HG02759 (cell line): ENCODE data around the gene PRKRIP1.
"Not testable (repeated sequence)": the region's sequence is repeated elsewhere in the genome, so short reads cannot be mapped to it uniquely, and the experiment has no call there.

Source experiments
- ATAC-seq: cut with Tn5 transposase; IDR thresholded peaks from one replicate; pipeline ENCODE4 v1.9.1; 2021; ENCODE audit warnings: mild to moderate bottlenecking, moderate library complexity; ENCODE audit not compliant: unreplicated experiment

PRKRIP1 gene

DNA sequence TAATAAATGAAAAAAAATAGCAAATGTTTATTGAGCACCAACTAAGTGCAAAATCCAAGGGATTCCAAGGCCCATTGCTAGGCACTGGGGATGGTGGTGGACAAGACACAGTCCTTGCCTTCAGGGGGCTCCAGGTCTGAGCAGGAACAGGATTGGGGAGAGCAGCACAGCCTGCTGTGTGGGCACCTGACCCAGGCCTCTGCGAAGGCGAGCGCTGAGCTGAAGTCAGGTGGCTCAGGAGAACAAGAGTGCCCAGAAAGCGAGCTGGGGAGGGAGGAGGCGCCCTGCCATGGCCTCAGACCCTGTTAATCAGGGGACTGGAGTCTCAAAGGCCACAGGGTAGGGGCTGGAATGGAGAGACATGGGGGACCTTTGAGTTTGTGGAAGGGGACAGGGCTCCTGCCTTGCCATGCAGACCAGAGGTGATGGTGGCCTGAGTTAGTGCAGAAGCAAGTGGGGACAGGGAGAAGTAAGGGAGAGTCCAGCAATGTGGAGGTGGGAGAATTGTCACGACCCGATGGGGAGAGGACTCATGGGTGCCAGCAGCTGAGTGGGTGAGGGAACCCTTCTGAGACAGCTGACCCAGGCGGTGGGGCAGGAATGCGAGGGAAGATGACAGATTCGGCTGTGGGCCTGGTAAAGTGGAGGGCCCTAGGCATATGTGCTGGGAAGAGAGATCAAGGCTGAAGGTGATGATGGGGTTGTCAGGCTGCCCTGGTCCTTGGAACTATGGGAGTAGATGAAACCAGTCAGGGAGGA is 33.2 kb downstream of the PRKRIP1 start:
- ATAC-seq: no peak

DNA sequence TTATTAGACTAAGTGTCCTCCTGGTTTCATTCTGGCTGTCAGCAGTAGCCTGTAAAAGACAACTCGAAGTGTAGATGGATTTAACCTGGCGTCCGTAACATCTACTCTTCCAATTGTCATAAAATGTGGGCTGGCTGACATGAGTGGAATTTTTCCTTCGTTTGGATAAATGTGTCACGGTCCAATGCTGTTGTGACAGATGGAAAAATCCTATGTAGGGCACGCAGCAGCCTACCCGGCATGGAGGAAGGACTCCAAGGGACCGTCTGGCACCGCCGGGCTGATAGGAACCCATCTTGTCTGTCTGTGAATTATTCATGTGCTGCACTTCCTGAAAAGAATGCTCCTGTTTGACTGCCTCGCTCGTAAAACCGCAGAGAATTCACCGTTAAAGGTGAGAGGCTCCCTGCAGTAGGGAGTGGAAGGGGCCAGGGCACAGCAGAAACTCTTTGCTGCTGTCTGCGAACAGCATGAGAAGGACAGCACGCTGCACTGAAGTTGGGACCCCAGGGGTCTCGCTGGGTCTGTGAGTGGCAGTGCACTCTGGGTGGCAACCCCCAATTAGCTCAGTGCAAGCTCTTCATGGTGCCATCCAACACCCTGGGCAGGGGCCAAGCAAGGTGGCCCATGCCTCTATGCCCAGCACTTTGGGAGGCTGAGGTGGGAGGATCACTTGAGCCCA is 35.6 kb downstream of the PRKRIP1 start:
- no peak for ATAC-seq

DNA sequence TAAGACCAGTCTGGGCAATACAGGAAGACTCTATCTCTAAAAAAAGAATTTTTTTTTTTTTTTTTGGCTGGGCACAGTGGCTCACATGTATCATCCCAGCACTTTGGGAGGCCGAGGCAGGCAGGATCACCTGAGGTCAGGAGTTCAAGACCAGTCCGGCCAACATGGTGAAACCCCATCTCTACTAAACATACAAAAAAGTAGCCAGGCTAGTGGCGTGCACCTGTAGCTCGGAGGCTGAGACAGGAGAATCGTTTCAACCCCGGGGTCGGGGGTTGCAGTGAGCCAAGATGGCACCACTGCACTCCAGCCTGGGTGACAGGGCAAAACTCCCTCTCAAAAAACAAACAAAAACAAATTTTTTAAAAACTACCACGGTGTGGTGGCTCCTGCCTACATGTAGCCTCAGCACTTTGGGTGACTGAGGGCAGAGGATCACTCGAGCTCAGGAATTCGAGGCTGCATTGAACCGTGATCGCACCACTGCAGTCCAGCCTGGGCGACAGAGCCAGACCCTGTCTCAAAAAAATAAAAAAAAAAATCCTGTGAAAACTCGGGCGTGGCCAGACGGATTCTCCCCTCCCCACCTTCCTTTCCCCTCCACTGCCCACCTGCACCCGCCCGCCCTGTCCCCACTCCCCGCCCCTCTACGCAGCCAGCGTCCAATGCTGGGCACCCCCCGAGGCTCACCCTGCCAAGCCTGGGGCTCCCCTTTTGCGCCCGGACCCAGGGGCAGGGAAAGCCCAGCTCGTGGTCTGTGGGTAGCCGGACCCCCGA is 36.5 kb downstream of the PRKRIP1 start:
- ATAC-seq: peak; percentile 42

DNA sequence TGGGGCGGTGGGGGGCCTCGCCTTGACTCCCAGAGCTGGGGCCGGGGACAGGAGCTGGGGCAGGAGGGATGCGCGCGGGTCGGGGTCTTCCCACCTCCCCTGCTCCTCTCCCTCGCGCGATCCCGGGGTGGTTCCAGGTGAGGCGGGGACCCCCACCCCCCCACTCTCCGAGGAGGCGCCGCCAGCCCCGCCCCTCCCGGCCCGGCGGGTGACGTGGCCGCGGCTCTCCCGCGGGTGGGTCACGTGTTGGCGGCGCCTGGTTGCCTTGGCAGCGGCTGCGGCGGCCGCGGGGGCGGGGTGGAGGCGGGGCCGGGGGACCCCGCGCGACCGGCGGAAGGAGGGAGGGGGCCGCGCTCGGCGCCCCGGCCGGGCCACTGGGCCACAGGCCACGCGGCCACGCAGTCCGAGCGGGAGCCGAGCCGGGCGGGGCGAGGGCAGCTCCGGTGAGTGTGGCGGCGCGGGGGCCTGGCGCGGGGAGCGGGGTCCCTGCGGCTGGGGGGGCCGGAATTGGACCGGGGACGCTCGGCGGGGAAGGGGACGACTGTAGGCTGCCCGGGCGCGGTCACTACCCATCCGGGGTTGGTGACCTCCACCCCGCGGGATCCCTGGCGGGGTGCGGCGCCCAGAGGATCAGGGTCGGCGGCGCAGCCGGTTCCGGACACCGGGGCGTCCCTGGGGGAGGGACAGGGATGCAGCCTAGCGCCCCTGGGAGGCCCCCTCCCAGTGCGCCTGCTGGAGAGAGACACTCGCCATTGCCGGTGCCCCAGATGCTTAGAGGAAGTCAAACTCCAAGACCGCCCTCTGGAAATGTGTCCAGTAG is 37.3 kb downstream of the PRKRIP1 start, which contains the start of gene ORAI2:
ORAI2 (plus strand) TSS at position 357 of the 820 bp plus-strand sequence. CDS start 5,382 bp downstream, outside the sequence.
- ATAC-seq: peak; percentile 72

DNA sequence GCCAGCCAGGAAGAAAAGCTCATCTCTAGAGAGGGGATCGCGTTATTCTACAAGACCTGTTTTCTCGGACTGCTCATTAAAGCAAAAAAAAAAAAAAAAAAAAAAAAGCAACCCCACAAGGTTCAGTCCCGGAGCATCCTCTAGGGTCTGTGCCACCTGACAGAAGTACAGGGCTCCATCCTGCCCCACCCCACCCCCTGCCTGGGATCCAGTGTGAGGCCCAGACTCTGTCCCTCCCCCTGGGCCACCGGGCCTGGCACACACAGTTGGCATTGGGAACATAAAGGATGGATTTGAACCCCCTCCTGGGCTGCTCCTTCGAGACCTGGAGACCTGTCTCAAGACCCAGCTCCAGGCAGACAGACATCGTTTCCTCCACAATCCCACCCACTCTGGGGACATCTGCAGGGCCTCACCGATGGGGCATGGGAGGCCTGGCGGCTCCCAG is 37.9 kb downstream of the PRKRIP1 start:
- no peak for ATAC-seq

DNA sequence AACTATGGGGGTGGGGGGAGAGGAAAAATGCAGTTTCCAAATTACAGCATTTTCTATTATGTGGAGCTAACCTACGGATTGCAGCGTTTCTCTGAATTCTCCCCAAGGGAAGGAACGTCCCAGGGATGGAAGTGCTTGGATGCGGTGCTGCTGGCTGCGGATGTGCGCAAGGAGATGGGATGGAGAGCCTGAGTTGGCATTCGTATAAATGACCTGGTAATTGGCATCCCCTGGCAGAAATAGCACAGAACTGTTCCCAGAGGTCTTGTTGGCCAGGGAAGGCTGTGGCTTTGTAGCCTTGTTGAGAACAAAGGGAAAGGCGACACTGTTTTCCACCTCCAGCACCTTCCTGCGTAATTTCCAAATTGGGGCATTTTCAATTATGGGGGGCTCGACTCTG is 40.0 kb downstream of the PRKRIP1 start:
- no peak for ATAC-seq

DNA sequence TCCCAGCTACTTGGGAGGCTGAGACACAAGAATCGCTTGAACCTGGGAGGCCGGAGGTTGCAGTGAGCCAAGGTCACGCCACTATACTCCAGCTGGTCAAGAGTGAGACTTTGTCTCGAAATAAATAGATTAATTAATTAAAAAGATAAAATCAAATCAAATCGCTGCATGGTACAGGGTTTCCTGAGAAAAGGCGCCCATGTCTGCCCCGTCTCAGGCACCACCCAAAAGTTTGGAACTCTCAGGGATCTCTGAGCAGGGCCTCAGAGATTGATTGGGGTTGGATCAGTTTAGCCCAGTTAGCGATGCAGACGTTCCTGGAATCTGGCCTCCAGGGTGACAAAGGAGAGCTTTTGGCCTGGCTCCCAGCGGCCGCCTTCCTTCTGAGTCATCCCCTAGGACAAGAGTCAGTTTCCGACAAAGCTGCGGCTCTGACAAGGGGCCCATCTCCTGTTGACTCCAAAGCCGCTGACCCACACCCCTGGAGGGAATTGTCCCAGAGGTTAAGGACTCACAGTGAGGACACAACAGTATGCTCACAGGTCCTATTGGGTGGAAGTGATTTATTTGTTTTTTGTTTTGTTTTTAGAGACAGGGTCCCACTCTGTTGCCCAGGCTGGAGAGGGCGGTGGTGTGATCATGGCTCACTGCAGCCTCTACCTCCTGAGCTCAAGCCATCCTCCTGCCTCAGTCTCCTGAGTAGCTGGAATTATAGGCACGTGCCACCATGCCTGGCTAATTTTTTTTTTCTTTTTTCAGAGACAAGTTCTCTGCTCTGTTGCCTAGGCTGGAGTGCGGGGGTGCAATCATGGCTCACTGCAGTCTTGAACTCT is 44.0 kb downstream of the PRKRIP1 start:
- no peak for ATAC-seq

DNA sequence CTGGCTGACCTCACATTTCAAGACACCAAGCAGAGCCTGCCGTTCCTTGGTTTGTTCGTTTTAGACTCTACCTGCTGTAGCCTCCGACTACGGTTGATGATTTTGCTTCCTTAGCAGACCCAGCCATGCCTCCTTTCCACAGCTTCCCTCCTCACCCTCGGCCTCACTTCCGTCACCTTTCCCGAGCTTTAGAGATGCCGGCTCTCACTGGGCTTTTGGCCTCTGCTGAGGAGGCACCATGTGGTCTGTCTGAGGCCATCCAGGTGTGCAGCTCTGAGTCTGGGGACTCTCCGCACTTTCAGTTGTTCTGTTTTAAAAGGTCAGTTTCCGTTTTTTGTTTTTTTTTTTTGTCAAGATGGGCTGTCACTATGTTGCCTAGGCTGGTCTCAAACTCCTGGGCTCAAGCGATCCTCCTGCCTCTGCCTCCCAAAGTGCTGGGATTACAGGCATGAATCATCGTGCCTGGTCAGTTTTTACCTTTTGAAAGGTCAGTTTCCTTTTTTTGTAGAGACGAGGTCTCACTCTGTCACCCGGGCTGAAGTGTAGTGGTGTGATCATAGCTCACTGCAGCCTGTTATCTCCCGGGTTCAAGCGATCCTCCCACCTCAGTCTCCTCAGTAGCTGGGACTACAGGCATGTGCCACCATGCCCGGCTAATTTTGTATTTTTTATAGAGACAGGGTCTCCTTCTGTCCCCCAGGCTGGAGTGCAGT is 49.0 kb downstream of the PRKRIP1 start:
- ATAC-seq: peak; percentile 36

DNA sequence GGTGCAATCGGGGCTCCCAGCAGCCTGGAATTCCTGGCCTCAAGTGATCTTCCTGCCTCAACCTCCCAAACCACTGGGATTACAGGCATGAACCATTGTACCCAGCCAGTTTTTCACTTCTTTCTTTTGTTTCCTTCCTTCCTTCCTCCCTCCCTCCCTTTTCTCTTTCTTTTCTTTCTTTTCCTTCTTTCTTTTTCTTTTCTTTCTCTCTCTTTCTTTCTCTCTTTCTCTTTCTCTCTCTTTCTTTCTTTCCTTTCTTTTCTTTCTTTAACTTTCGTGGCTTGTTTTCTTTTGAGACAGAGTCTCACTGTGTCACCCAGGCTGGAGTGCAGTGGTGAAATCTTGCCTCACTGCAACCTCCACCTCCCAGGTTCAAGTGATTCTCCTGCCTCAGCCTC is 49.5 kb downstream of the PRKRIP1 start:
- no peak for ATAC-seq

DNA sequence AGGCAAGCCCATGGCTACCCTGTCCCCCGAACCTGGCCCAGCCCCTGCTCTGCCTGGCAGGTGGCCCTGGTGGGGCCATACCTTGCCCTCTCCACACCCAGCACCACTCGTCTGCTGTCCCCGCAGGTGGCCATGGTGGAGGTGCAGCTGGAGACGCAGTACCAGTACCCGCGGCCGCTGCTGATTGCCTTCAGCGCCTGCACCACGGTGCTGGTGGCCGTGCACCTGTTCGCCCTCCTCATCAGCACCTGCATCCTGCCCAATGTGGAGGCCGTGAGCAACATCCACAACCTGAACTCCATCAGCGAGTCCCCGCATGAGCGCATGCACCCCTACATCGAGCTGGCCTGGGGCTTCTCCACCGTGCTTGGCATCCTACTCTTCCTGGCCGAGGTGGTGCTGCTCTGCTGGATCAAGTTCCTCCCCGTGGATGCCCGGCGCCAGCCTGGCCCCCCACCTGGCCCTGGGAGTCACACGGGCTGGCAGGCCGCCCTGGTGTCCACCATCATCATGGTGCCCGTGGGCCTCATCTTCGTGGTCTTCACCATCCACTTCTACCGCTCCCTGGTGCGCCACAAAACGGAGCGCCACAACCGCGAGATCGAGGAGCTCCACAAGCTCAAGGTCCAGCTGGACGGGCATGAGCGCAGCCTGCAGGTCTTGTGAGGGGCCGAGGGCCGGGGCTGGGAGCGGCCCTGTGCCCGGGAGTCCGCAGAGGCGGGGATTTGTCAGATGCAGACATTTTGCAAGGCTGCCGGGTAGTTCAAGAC is 50.4 kb downstream of the PRKRIP1 start:
- no peak for ATAC-seq

DNA sequence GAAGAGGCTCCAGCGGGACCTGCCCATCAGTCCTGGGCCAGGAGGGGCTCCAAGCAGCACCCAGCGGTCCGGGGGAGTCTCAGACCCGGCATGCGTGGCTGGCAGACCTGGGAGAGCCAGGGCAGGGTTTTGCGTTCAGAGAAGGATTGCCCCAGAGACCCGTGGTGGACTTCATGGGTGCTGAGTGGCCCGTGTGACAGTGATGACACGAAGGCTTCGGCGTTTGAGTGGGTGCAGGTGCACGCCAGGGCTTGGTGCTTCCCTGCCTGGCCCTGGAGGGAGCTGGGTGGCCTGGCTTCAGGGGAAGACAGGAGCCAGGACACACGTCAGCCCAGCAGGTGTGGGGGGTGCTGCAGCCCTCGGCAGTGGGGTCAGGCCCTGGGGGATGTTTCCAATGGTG is 51.1 kb downstream of the PRKRIP1 start:
- no peak for ATAC-seq

DNA sequence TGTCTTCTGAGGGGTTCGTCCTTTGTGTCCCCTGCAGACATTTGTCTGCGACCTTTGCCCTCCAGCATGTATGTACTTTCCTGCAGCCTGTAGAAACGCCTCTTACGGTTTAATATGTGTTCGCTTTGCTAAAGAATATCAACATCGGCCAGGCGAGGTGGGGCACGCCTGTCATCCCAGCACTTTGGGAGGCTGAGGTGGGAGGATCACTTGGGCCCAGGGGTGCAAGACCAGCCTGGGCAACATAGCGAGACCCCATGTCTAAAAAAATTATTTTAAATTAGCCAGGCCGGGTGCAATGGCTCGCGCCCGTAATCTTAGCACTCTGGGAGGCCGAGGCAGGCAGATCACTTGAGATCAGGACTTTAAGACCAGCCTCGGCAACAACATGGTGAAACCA is 53.0 kb downstream of the PRKRIP1 start:
- ATAC-seq: no peak

DNA sequence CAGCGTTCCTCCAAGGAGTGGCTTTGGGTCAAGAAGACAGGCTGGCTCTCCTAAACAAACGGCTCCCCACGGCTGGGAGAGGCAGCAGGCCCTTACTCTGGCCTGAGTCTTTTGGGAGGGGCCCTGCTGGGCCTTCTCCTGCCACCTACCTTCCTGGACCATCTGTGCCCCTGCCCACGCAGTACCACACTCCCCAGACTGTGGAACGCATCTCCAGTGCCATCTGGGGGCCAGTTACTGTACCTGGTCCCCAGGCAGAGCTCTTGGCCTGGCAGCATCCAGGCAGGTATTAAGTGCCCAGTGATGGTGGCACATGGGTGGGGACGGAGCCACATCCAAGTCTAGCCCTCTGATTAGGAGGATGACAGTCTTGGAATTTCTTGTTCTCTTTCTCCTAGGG is 54.1 kb downstream of the PRKRIP1 start:
- ATAC-seq: no peak

DNA sequence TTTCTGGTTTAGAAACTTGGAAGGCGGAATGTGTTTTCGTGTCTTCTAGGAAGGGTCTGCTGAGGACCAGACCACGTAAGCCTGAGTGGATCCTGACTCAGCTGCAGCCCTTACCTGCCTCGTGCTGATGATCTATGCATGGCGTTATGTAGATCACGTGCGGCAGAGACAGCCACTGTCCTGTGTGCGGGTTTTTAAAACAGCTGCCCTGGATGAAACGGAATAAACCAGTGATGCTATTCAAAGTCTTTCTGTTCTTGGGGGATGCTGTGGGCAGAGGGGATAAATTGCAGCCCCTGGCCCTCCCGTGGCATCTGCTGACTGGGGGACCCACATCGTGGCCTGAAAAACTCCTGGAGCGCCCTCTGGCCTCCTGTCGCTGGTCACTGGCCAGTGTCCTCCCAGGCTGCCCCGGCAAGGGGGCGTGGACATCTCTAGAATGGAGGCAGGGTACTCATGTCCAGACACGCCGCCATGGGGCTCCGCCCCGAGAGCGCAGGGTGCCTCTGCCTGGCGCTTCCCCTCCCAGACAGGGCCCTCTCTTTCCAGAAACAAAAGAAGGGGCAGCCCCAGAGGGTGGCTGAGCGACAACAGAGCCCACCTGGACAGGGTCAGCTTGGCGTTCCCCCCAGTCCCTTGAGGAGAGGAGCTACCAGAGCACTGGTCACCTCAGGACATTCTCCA is 55.4 kb downstream of the PRKRIP1 start:
- ATAC-seq: no peak

DNA sequence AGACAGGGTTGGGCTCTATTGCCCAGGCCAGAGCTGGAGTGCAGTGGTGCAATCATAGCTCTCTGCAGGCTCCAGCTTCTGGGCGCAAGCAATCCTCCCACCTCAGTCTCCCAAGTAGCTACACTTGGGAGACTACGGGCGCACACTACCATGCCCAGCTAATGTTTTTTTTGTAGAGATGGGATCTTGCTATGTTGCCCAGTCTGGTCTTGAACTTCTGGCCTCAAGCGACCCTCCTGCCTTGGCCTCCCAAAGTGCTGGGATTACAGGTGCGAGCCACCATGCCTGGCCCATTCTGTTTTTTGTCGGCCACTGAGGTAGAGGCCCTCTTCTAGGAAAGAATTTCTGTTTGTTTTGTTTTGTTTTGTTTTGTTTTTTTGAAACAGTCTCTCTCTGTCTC is 56.3 kb downstream of the PRKRIP1 start:
- no peak for ATAC-seq

DNA sequence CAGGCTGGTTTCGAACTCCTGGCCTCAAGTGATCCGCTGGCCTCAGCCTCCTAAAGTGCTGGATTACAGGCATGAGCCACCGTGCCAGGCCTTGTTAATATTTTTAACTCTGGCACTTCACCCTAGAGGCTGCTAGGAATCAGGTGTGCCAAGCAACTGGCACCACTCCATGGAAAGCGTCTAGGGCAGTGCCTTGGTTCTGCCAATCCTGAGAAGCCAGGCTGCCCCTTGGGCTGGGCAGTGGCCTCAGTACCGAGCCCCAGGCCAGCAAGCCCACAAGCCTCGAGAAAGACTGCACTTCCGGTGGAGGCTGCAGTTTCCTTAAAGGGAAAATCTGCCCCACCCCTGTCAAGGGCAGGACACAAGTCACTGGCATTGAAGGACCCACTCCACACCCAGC is 57.2 kb downstream of the PRKRIP1 start:
- ATAC-seq: no peak

DNA sequence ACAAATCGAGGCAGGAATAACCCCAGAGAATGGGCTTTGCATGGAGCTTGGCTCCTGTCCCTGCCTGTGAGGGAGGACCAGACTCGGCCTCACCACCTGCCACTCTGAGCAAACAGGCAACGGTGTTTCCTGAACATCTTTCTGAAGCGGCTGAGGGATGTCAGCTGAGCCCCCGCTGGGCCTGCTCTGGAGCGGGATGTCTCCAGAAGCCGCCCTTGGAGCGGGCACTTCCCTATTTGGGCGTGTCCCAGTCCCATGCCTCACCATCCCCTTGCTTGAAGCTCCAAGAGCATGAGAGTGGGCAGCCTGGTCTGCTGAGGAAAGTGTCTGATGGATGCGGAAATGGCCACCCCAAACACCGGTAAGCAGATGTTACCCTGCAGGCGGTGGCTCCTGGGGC is 58.3 kb downstream of the PRKRIP1 start:
- ATAC-seq: no peak

DNA sequence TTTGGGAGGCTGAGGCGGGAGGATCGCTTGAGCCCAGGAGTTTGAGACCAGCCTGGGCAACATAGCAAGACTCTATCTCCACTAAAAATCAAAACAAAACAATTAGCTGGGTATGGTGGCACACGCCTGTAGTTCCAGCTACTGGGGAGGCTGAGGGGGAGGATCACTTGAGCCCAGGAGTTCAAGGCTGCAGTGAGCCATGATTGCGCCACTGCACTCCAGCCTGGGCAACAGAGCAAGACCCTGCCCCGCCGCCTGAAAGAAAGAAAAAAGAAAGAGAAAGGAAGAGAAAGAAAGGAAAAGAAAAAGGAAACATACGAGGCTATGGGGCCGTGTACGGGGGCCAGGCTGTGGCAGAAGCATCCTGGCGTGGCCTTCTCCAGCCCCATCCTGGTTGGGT is 58.8 kb downstream of the PRKRIP1 start:
- ATAC-seq: not testable (repeated sequence)
